Bronchial epithelial cell (primary cell): ENCODE results near the gene CAMTA1. TPM values are rescaled to one million over a fixed set of nuclear protein-coding genes. Genes with fewer than 3 reads are reported as not detected.

Experiments used
- DNase-seq: peaks from one replicate; pipeline ENCODE4 v3.0.0-alpha.2; 2010; ENCODE audit warnings: low read depth
- FAIRE-seq: peaks from 2 replicates; lab custom pipeline; 2011; peaks lifted over from hg19 to GRCh38; lab: Jason Lieb, UNC
- H3K27me3 ChIP-seq: 2 replicates; pipeline ENCODE4 v1.5.1; 2011; ENCODE audit warnings: low read length; ENCODE audit not compliant: control insufficient read depth, insufficient read depth
- H3K36me3 ChIP-seq: 2 replicates; pipeline ENCODE4 v1.5.1; 2011; ENCODE audit warnings: low read length; ENCODE audit not compliant: control insufficient read depth, insufficient read depth
- H3K4me3 ChIP-seq: 2 replicates; pipeline ENCODE4 v1.5.1; 2011; ENCODE audit warnings: mild to moderate bottlenecking, low read depth, low read length, control low read depth
- CTCF ChIP-seq: IDR thresholded peaks from 2 replicates; pipeline ENCODE4 v1.5.1; 2011; ENCODE audit warnings: mild to moderate bottlenecking, moderate library complexity, low read length, control low read depth, inconsistent platforms; ENCODE audit not compliant: insufficient read depth, severe bottlenecking
- total RNA-seq: library from RNA; depleted of rRNA; stranded (reverse); fragments of >200 nt; gene quantifications from 2 replicates; pipeline ENCODE4 v1.2.1, GENCODE V29; 2014

The CAMTA1 gene
- total RNA-seq, 1 donor from 2014 or later, result 68.2 TPM

- no peaks in the 10 kb centered on the region for H3K36me3 ChIP-seq
- TF ChIP-seq CTCF, result no peak
- FAIRE-seq (no peak), DNase-seq (no peak)
- no peaks in the 10 kb centered on the region for H3K27me3 ChIP-seq
- no peak overlapping the region for H3K4me3 ChIP-seq
These were observed 832.6 kb downstream of the CAMTA1 start for GRCh38 chr1:7617826-7618225.

GRCh38 chr1:7620196-7620595 is 834.9 kb downstream of the CAMTA1 start:
- FAIRE-seq (no peak), DNase-seq (no peak)
- peaks cover 2% of the 10 kb centered on the region for H3K27me3 ChIP-seq
- H3K36me3 ChIP-seq, result no peaks in the 10 kb centered on the region
- H3K4me3 ChIP-seq, result no peak overlapping the region
- no peak for TF ChIP-seq CTCF

- DNase-seq, result no peak
These were observed 836.3 kb downstream of the CAMTA1 start for GRCh38 chr1:7621334-7622219.

GRCh38 chr1:7623842-7624241 is 838.6 kb downstream of the CAMTA1 start:
- Histone ChIP-seq H3K4me3 (no peak overlapping the region), H3K36me3 (no peaks in the 10 kb centered on the region), H3K27me3 (peaks cover 2% of the 10 kb centered on the region)
- no peak for DNase-seq
- TF ChIP-seq CTCF, result no peak
- no peak for FAIRE-seq

More at GRCh38 chr1:7621334-7622219, 836.3 kb downstream of the CAMTA1 start:
- Histone ChIP-seq H3K4me3 (no peak overlapping the region), H3K27me3 (peaks cover 2% of the 10 kb centered on the region), H3K36me3 (no peaks in the 10 kb centered on the region)
- no peak for FAIRE-seq
- no peak for TF ChIP-seq CTCF

GRCh38 chr1:7624791-7625355 is 839.6 kb downstream of the CAMTA1 start:
- no peak for DNase-seq
- Histone ChIP-seq H3K36me3 (no peaks in the 10 kb centered on the region), H3K4me3 (no peak overlapping the region), H3K27me3 (peaks cover 2% of the 10 kb centered on the region)
- peak; percentile 23 for FAIRE-seq
- no peak for TF ChIP-seq CTCF
